HEK293 (cell line): ENCODE measurements around the gene ALB.

Experiments used
- CTCF ChIA-PET: fragments of 350-600 bp; formaldehyde crosslinking; extraction: SDS; loops from one replicate; lab custom pipeline; 2021; ENCODE audit warnings: antibody characterized with exemption; lab: Yijun Ruan, JAX
- POLR2A ChIA-PET: fragments of 300-600 bp; formaldehyde crosslinking; extraction: SDS; loops from one replicate; lab custom pipeline; 2020; ENCODE audit warnings: antibody characterized with exemption, inconsistent platforms; lab: Yijun Ruan, JAX
- H3K27ac ChIP-seq: fragments of 200-500 bp; sonication (Bioruptor generic); 2 replicates; pipeline ENCODE4 v1.5.1; 2014; ENCODE audit warnings: low read depth, low read length, control low read depth, inconsistent platforms; ENCODE audit errors: extremely low read depth
- H3K36me3 ChIP-seq, 2 experiments: fragments of 200-500 bp in 1 of 2; sonication (Bioruptor generic) in 1 of 2; 1 replicate in 1 of 2; 2 replicates in 1 of 2; pipeline ENCODE4 v1.5.1; 2014 to 2017; ENCODE audit warnings: inconsistent platforms in 2 of 2, low read length in 2 of 2; ENCODE audit not compliant: control insufficient read depth in 2 of 2, insufficient read depth in 1 of 2
- H3K4me1 ChIP-seq: fragments of 200-500 bp; sonication (Bioruptor generic); 2 replicates; pipeline ENCODE4 v1.5.1; 2014; ENCODE audit warnings: mild to moderate bottlenecking, low read length, inconsistent platforms; ENCODE audit not compliant: control insufficient read depth, insufficient read depth
- H3K4me3 ChIP-seq: 2 replicates; pipeline ENCODE4 v1.5.1; 2011; ENCODE audit warnings: low read depth, mild to moderate bottlenecking, control low read depth, low read length, moderate library complexity
- H3K9me3 ChIP-seq: fragments of 200-500 bp; sonication (Bioruptor generic); 2 replicates; pipeline ENCODE4 v1.5.1; 2014; ENCODE audit warnings: low read depth, low read length, inconsistent platforms; ENCODE audit not compliant: control insufficient read depth, insufficient read depth
- GLIS2 ChIP-seq: fragments of 450-650 bp; formaldehyde crosslinking; IDR thresholded peaks from 2 replicates; pipeline ENCODE4 v1.5.1; 2016; ENCODE audit warnings: missing biosample characterization, missing genetic modification characterization
- IKZF3 ChIP-seq: fragments of 450-650 bp; IDR thresholded peaks from 2 replicates; pipeline ENCODE4 v1.5.0; 2018; ENCODE audit warnings: missing biosample characterization, mild to moderate bottlenecking, missing genetic modification characterization, moderate library complexity
- KLF8 ChIP-seq: fragments of 450-650 bp; formaldehyde crosslinking; IDR thresholded peaks from 2 replicates; pipeline ENCODE4 v1.5.1; 2016; ENCODE audit warnings: missing biosample characterization, missing genetic modification characterization
- MYNN ChIP-seq: fragments of 450-650 bp; formaldehyde crosslinking; IDR thresholded peaks from 2 replicates; pipeline ENCODE4 v1.5.1; 2016; ENCODE audit warnings: missing biosample characterization, missing genetic modification characterization, borderline replicate concordance
- ZEB2 ChIP-seq: fragments of 450-650 bp; formaldehyde crosslinking; IDR thresholded peaks from 2 replicates; pipeline ENCODE4 v1.5.1; 2016; ENCODE audit warnings: missing biosample characterization, missing genetic modification characterization
- ZNF112 ChIP-seq: fragments of 450-650 bp; formaldehyde crosslinking; IDR thresholded peaks from 2 replicates; pipeline ENCODE4 v1.5.0; 2017; ENCODE audit warnings: missing biosample characterization, missing genetic modification characterization
- ZNF155 ChIP-seq: fragments of 450-650 bp; formaldehyde crosslinking; IDR thresholded peaks from 2 replicates; pipeline ENCODE4 v1.5.1; 2016; ENCODE audit warnings: missing biosample characterization, missing genetic modification characterization
- ZNF16 ChIP-seq: fragments of 450-650 bp; formaldehyde crosslinking; IDR thresholded peaks from 2 replicates; pipeline ENCODE4 v1.5.1; 2016; ENCODE audit warnings: low read depth, missing biosample characterization, missing genetic modification characterization
- ZNF184 ChIP-seq: fragments of 450-650 bp; IDR thresholded peaks from 2 replicates; pipeline ENCODE4 v1.5.1; 2018; ENCODE audit warnings: missing biosample characterization, mild to moderate bottlenecking, missing genetic modification characterization
- ZNF221 ChIP-seq: fragments of 450-650 bp; formaldehyde crosslinking; IDR thresholded peaks from 2 replicates; pipeline ENCODE4 v1.5.1; 2017; ENCODE audit warnings: missing biosample characterization, missing genetic modification characterization, borderline replicate concordance
- ZNF23 ChIP-seq: fragments of 450-650 bp; formaldehyde crosslinking; IDR thresholded peaks from 2 replicates; pipeline ENCODE4 v1.5.1; 2016; ENCODE audit warnings: missing biosample characterization, missing genetic modification characterization, borderline replicate concordance
- ZNF324 ChIP-seq: fragments of 450-650 bp; formaldehyde crosslinking; IDR thresholded peaks from 2 replicates; pipeline ENCODE4 v1.5.1; 2016; ENCODE audit warnings: missing biosample characterization, missing genetic modification characterization
- ZNF394 ChIP-seq: fragments of 450-650 bp; formaldehyde crosslinking; IDR thresholded peaks from 2 replicates; pipeline ENCODE4 v1.5.1; 2016; ENCODE audit warnings: missing biosample characterization, missing genetic modification characterization, mild to moderate bottlenecking, moderate library complexity, borderline replicate concordance
- ZNF623 ChIP-seq: fragments of 450-650 bp; formaldehyde crosslinking; IDR thresholded peaks from 2 replicates; pipeline ENCODE4 v1.5.1; 2016; ENCODE audit warnings: missing biosample characterization, missing genetic modification characterization
- TF ChIP-seq, protein P1 (sequence below): fragments of 450-650 bp; formaldehyde crosslinking; IDR thresholded peaks from 2 replicates; pipeline ENCODE4 v1.5.1; 2017; ENCODE audit warnings: missing biosample characterization, mild to moderate bottlenecking, missing genetic modification characterization, moderate library complexity
- TF ChIP-seq, protein P2 (sequence below): fragments of 450-650 bp; formaldehyde crosslinking; IDR thresholded peaks from 2 replicates; pipeline ENCODE4 v1.5.1; 2016; ENCODE audit warnings: missing biosample characterization, missing genetic modification characterization
- TF ChIP-seq, protein P3 (sequence below): fragments of 450-650 bp; formaldehyde crosslinking; IDR thresholded peaks from 2 replicates; pipeline ENCODE4 v1.5.1; 2016; ENCODE audit warnings: missing biosample characterization, missing genetic modification characterization, borderline replicate concordance

Gene ALB

DNA sequence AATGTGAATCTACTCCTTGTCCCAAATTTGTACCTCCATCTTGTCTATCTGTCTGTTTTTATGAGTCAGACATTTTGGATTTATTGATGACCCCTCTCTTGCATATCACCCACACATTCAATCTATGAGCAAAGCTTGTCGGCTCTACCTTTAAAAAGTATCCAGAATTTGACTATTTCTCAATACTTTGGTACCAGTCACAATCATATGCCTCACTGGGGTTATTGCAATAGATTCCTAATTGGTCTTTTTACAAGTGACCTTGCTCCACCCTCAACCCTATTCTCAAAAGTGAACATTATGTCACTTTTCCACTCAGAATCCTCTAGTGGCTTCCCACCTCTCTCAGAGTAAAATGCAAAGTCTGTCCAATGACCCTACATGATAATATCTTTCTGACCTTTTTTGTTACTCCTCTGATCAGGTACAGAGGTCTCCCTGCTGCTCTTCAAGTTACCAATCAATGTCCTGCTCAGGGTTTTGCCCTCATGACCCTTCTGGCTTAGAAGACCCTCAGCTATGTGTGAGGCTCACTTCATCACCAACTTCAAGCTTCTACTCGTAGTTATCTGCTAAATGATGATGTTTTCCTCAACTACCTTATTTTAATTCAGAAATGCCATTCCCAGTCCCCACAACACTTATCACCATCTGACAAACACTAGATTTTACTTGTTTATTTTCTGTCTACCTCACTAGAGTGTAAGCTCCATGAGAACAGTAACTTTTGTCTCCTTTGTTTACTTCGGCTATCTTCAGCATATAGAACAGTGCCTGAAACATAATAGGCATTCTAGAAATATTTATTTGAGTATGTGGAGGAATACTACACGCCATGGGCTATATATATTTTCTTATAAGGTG lies 54.3 kb downstream of the ALB start:
- ChIA-PET POLR2A (no interaction called here), CTCF (interaction anchor here (1.8 kb wide), 1 partner anchor 12 kb away, joined by 8 read pairs; no protein-coding TSS in a partner anchor)
- no peaks in the 10 kb centered on the region for H3K4me1 ChIP-seq
- no peaks in the 10 kb centered on the region for H3K9me3 ChIP-seq
- TF ChIP-seq IKZF3 (tag by site-specific recombination): no peak
- TF ChIP-seq ZNF394 (tag by site-specific recombination): no peak
- TF ChIP-seq ZNF23 (tag by site-specific recombination): no peak
- TF ChIP-seq ZNF324 (tag by site-specific recombination): no peak
- no peak for TF ChIP-seq GLIS2 (tag by site-specific recombination)
- TF ChIP-seq ZNF184: no peak
- TF ChIP-seq ZNF221 (tag by site-specific recombination): no peak
- TF ChIP-seq, protein P1, sequence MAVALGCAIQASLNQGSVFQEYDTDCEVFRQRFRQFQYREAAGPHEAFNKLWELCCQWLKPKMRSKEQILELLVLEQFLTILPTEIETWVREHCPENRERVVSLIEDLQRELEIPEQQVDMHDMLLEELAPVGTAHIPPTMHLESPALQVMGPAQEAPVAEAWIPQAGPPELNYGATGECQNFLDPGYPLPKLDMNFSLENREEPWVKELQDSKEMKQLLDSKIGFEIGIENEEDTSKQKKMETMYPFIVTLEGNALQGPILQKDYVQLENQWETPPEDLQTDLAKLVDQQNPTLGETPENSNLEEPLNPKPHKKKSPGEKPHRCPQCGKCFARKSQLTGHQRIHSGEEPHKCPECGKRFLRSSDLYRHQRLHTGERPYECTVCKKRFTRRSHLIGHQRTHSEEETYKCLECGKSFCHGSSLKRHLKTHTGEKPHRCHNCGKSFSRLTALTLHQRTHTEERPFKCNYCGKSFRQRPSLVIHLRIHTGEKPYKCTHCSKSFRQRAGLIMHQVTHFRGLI (tag by site-specific recombination): no peak
- TF ChIP-seq ZNF112: no peak
- no peak overlapping the region for H3K27ac ChIP-seq
- H3K36me3 ChIP-seq: no peaks in the 10 kb centered on the region
- no peak overlapping the region for H3K4me3 ChIP-seq

DNA sequence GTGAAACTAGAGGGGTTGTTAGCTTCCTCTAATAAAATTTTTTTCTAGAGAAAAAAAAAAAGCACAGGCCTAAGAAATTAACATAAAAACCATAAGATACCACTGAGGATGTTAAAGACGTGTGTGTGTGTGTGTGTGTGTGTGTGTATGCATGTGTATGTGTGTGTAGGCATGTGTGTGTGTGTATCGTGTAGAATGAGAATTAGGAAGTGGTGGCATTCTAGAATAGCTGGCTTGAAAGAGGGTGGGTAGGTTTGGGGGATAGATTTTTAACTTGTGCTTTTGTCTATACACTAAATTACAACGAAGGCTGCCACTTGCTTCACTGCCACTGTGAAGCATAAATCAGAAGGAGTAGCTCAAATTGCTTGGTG lies 54.9 kb downstream of the ALB start:
- ChIA-PET CTCF (interaction anchor here (1.8 kb wide), 1 partner anchor 13 kb away, joined by 8 read pairs; no protein-coding TSS in a partner anchor), POLR2A (no interaction called here)
- Histone ChIP-seq H3K27ac (no peak overlapping the region), H3K4me3 (no peak overlapping the region), H3K4me1 (no peaks in the 10 kb centered on the region), H3K36me3 (no peaks in the 10 kb centered on the region), H3K9me3 (no peaks in the 10 kb centered on the region)
- no peak for TF ChIP-seq ZNF623

DNA sequence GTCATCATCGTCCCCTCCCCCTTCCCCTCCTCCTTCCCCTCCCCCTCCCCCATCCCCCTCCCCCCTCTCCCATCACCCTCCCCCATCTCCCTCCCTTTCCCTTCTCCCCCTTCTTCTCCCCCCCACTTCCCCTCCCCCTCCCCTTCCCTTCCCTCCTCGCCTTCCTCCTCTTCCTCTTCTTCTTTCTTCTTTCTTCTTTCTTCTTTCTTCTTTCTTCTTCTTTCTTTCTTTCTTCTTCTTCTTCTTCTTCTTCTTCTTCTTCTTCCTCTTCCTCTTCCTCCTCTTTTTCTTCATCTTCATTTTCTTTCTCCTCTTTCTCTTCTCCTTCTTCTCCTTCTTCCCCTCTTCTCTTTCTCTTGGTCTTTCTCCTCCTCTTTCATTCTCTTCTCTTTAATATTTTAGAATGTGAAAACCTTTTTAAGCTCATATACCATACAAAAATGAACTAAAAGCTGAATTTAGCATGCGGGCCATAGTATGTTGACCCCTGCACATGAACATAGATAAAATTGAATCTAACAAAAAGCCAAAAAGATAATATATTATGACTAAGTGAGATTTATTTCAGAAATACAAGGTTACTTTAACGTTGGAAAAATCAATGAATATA lies 56.9 kb downstream of the ALB start:
- TF ChIP-seq ZNF16 (tag by site-specific recombination): no peak
- TF ChIP-seq ZEB2 (tag by site-specific recombination): no peak
- TF ChIP-seq, protein P2, sequence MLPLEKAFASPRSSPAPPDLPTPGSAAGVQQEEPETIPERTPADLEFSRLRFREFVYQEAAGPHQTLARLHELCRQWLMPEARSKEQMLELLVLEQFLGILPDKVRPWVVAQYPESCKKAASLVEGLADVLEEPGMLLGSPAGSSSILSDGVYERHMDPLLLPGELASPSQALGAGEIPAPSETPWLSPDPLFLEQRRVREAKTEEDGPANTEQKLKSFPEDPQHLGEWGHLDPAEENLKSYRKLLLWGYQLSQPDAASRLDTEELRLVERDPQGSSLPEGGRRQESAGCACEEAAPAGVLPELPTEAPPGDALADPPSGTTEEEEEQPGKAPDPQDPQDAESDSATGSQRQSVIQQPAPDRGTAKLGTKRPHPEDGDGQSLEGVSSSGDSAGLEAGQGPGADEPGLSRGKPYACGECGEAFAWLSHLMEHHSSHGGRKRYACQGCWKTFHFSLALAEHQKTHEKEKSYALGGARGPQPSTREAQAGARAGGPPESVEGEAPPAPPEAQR (tag by site-specific recombination): no peak
- Histone ChIP-seq H3K4me1 (no peaks in the 10 kb centered on the region), H3K9me3 (no peaks in the 10 kb centered on the region), H3K27ac (no peak overlapping the region), H3K4me3 (no peak overlapping the region), H3K36me3 (no peaks in the 10 kb centered on the region)
- CTCF ChIA-PET: no interaction called here
- POLR2A ChIA-PET: no interaction called here

DNA sequence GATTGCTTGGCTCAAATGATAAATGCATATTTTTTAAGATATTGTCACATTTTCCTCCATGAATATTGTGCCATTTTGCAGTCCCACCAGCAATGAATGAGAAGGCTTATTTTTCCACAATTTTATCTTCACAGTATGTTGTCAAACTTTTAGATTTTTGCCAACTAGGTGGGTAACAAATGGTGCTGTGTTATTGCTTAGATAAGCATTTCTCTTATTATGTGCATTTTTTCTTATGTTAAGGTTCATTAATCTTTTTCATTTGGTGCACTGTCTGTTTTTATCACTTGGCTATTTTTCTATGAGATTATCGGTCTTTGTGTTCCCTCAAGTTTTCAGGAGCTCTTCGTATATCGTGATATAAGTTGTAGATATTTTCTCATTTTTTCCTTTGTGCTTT lies 64.1 kb downstream of the ALB start:
- POLR2A ChIA-PET: no interaction called here
- TF ChIP-seq KLF8 (tag by site-specific recombination): no peak
- TF ChIP-seq ZNF155 (tag by site-specific recombination): no peak
- TF ChIP-seq, protein P3, sequence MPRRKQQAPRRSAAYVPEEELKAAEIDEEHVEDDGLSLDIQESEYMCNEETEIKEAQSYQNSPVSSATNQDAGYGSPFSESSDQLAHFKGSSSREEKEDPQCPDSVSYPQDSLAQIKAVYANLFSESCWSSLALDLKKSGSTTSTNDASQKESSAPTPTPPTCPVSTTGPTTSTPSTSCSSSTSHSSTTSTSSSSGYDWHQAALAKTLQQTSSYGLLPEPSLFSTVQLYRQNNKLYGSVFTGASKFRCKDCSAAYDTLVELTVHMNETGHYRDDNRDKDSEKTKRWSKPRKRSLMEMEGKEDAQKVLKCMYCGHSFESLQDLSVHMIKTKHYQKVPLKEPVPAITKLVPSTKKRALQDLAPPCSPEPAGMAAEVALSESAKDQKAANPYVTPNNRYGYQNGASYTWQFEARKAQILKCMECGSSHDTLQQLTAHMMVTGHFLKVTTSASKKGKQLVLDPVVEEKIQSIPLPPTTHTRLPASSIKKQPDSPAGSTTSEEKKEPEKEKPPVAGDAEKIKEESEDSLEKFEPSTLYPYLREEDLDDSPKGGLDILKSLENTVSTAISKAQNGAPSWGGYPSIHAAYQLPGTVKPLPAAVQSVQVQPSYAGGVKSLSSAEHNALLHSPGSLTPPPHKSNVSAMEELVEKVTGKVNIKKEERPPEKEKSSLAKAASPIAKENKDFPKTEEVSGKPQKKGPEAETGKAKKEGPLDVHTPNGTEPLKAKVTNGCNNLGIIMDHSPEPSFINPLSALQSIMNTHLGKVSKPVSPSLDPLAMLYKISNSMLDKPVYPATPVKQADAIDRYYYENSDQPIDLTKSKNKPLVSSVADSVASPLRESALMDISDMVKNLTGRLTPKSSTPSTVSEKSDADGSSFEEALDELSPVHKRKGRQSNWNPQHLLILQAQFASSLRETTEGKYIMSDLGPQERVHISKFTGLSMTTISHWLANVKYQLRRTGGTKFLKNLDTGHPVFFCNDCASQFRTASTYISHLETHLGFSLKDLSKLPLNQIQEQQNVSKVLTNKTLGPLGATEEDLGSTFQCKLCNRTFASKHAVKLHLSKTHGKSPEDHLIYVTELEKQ (tag by site-specific recombination): no peak
- no peak for TF ChIP-seq MYNN (tag by site-specific recombination)

More for the DNA sequence above, 64.1 kb downstream of the ALB start:
- no peaks in the 10 kb centered on the region for H3K9me3 ChIP-seq
- no peaks in the 10 kb centered on the region for H3K4me1 ChIP-seq
- H3K4me3 ChIP-seq: no peak overlapping the region
- H3K36me3 ChIP-seq: no peaks in the 10 kb centered on the region
- CTCF ChIA-PET: interaction anchor here (1.2 kb wide), 1 partner anchor 34 kb away, joined by 3 read pairs; no protein-coding TSS in a partner anchor
- H3K27ac ChIP-seq: no peak overlapping the region
